ENCODE results near the gene B4GALT5. TPM values are rescaled to one million over a fixed set of nuclear protein-coding genes. Genes with fewer than 3 reads are reported as not detected.

The B4GALT5 gene
- polyA plus RNA-seq, 1 donor: 36.3 TPM

DNA sequence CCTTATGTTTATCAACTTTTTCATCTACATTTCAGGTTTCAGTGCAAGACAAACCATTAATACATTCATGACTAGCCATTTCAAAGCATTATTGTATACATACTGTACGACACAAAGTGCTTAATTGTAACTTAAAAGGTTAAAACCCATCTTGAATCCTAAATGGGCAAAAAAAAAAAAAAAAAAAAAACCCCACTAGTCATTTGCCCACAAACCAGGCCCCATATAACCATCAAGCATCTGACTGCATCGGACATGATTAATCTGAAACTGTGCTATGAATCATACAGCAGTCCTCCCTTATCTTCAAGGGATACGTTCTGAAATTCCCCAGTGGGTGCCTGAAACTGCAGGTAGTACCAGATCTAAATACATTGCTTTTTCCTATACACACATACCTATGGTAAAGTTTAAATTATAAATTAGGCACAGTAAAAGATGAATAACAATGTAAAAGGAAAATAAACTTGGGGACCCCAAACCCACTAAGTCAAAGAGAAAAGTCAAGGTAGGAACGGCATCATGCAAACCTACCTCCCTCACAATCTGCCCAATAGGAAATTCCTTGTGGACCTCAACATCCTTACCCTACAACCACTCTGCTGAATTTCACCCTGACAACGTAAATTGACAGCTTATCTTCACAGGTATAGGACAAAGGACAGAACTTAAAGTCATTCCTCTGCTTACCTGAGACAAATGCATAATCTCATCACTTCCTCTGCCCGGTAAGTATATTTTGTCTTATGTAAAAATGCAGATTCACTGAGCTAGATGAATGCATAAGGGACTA, 14.3 kb downstream of the B4GALT5 start:
- DNase-seq: no peak

DNA sequence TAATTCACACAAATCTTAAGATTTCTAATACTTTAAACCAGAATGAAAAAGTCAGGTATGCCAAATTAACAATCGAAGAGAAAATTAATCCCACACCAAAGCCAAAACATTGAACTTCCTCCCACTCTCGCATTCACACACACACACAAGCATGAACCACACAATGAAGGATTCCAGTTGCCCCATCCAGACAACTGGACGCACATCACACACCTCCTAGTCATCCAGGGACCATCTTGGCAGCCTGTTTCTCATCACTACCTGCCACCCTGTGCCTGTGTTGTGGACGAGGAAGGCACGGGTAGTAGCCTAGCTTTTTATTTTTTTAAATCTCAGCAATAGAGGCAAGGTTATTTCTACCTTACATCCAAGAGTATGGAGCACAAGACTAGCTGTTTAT, 15.2 kb downstream of the B4GALT5 start:
- DNase-seq: no peak

DNA sequence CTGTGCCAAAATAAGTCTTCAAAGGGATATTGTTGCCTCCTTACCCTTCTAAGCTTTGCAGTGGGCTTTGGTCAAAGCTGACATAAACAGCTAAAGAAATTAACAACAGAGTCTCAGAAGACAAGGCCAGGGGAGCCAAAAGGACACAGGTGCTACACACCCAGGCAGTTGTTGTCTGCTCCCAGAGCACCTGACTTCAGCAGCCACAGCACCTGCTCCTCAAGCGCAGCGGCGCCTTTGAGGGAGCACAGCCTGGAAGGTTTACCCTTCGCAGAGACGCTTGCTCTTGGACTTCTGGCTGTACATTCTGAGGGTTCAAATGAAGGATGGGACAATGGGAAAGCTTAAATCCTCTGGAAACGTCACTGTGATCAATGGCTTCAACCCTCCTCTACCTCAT, 16.6 kb downstream of the B4GALT5 start:
- no peak for DNase-seq

DNA sequence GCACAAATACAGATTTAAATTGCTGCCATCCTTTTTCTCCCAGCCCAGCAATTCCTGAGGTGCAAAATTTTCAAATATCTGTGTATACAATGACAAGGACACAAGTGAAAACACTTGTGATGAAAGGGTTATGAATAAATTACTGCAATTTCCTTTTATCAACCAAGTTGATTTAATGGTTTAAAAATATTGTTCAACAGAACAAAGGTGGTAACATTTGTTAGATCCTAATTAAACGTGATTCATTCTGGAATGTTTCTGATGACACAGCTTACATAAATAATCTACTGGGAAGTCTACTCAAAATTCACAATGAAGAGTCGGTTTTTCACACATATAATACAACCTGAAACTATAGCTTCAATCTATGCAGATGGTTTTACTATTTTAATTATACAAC, 17.1 kb downstream of the B4GALT5 start:
- no peak for DNase-seq

DNA sequence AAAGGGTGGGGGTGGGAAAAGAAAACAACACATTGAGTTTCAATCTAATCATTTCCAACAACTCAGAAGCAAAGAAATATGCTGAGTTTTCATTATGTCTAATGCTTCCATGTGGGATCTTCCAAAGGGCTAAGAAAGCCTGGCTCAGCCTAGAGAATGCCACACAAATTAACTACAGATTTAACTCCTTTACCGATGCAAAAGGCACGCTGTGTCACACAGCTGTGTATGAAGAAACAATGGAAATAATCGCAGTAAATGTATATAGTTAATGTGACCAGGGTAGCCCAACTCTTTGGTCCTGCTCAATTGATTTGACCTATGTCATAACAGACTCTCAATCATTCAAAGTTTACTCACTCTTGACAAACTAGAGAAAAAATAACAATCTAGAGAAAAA, 17.8 kb downstream of the B4GALT5 start:
- no peak for DNase-seq

DNA sequence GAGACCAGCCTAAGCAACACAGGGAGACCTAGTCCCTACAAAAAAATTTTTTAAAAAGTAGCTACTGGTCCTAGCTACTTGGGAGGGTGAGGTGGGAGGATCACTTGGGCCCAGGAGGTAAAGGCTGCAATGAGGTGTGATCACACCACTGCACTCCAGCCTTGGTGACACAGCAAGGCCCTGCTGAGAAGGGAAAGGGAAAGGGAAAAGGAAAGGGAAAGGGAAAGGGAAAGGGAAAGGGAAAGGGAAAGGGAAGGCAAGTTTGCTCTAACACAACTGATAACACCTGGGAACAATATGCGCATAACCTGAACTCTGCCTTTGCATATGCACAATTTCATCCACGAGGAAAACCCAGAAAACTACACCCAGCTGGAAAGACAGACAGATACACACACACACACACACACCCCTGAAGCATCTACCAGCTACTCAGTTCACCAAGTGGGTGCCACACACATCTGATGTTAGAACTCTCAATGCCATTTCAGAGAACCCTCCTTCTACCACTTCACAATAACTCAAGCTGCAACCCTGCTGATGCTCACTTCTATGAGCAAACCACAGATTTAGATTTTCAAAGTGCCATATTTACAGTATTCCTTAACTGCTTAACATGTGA, 19.1 kb downstream of the B4GALT5 start:
- no peak for DNase-seq

DNA sequence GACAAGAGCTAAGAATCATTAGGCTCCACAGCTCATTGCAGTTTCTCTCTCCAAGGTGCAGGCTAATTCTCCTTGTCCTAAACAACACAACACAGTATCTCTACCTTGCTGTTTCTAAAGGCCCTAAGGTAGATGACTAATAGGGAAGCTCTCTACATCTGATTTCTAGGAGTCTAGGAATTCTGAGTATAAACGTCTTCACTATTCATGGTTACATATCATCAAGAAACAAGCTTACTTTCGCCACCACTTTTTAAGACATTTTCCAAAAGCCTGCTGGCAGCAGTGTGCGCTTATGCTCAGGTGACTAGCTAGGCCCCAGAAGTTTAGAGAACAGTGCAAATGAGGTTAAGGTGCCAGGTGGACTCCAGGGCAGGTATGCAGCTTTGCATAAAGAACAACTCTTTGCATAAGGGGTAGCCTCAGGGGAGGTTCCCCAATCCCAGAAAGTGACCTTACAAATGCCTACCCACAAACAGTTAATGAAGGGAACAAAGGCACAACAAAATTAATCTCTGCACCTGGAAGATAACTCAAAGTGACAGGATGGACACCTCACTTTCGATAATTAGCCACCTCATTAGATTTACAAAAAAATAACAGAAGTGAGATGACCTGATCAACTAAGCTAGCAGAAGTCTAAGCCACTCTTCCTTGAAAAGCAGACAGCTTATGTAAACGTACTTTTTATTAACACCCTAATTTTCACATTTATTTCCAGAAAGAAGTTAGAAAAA, 20.1 kb downstream of the B4GALT5 start:
- no peak for DNase-seq

DNA sequence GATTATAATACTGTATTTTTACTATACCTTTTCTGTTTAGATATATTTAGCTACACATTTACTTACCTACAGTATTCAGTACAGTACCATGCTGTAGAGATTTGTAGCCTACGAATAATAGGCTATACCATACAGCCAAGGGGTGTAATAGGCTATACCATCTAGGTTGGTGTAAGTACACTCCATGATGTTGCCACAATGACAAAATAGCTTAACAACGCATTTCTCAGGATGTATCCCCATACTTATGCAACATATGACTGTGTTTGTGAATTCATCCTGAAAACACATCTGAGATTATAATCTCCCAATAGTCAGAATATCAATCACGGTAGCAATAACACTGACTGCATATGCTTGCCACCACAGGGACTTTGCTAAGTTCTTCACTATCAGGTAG, 20.7 kb downstream of the B4GALT5 start:
- DNase-seq: no peak

DNA sequence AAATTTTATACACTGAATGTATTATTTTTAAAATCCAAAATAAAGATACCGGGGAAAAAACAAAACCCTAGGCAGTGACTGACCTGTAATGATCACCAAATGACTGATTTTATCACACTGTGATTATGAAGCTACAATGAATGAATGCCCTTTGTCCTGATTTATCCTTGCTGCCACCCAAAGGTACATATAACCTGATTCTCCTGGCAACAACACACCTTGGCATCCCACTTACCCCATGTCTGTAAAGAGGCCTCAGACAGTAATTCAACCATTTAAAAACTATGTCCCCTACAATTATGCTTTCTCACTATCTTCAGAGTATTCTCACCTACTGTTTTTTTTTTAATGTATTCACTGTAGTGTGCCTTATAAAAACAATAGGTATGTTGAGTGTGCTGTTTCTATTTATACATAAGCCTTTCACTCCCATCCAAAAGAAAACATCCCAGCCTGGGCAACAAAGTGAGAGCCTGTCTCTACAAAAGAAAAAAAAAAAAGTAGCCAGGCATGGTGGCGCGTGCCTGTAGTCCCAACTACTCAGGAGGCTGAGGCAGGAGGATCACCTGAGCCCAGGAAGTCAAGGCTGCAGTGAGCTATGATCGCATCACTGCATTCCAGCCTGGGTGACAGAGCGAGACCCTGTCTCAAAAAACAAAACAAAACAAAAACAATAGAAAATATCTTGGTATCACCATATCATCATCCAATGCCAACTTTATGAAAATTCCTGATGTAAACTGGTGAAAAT, 21.7 kb downstream of the B4GALT5 start:
- DNase-seq: no peak

DNA sequence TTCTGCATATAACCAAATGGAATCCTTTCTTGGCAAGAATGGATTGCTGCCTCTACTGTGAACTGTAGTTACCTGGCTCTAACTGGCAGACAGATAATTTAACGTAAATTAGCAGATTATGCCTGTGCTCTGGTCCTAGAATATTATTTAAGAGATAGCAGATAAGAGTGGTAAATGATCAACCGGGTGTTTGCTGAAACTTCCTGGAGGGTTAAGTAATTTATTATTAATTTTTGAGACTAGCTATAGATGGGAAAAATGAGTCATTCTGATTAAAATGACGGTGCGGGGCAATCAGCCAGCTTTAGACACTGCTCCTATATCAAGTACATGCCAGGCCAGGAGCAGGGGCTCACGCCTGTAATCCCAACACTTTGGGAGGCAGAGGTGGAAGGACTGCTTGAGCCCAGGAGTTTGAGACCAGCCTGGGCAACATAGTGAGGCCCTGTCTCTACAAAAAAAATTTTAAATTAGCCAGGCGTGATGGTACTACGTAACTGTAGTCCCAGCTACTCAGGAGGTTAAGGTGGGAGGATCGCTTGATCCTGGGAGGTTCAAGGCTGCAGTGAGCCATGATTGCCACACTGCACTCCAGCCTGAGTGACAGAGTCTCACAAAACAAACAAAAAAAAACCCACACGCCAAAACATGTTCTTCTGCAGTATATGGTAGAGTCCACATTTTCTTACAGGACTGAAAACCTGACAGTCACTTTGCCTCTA, 22.6 kb downstream of the B4GALT5 start:
- no peak for DNase-seq

DNA sequence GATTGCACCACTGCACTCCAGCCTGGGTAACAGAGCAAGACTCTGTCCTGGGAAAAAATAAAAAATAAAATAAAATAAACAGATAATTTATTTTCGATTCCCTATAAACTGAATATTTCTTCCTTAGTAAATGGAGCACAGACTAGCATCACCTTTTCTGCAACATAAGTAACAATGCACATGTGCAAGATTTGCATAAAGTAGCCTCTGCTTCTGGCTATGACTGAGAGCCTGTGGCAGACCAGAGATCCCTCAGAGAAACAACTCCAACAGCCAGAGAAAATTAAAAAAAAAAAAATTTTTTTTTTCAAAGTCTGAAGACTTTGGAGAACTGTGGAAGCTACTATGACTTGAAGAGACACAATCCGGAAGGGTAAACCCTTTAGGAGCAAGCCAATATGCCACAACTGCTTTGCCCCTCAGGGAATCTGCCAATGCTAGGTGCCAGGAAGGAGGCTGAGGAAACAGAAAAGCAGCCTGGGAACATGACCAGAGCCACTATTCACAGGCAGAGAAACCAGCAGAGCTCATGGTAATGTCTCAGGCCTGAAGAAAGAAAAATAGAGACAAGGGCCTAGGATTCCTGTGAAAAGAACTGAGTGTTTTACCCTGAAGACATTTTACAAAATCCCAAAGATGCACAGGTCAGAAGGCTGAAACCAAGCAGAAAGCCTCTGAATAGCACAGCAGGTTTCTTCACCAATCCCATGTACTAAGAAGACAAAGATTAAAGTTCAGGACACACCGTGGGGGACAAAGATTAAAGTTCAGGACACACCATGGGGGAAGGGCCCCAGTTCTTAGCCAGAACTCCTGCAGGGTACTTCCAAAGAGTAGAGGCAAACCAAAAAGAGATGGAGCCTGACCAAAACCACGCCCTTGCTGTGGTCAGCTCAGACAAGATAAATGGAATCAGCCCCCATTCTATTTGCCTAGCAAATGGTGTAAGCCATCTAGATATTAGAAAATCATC, 25.8 kb downstream of the B4GALT5 start:
- no peak for DNase-seq

DNA sequence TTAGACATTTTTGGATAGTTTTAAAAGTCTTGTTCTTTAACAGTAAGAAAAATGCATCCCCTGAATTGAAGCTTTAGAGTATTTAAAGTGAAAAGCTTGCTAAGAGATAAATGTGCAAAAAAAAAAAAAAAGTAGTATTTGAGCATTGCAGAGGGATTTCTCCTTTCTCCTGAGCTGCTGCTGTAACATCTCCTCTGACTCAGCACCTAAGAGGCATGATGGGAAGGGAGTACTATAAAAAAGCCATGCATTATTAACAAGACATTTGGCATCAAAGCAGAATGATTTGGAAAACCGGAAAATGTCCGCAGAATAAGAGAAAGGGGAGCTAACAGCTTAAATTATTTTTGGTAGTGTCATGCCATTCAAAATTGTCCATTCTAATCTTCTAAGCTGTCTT, 27.9 kb downstream of the B4GALT5 start:
- no peak for DNase-seq

DNA sequence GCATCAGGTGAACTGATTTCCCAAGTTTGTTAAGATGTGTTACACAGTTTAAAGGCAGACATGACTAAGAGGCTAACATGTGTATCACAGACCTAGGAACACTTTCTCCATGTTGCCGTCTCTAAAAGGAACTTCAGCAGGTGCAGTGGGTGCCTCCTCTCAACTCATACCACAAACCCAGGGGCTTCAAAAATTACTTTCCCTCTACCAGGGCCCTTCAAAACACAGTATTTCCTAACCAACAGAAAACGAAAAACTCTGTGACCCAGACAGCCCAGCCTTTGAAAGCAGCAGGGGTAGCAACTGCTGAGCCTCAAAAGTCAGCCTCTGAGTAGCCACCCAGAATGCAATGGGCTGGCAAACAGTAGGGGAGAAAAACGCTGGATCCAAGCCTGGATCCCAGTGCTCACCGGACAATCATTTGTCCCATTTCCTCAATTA, 28.5 kb downstream of the B4GALT5 start:
- no peak for DNase-seq

DNA sequence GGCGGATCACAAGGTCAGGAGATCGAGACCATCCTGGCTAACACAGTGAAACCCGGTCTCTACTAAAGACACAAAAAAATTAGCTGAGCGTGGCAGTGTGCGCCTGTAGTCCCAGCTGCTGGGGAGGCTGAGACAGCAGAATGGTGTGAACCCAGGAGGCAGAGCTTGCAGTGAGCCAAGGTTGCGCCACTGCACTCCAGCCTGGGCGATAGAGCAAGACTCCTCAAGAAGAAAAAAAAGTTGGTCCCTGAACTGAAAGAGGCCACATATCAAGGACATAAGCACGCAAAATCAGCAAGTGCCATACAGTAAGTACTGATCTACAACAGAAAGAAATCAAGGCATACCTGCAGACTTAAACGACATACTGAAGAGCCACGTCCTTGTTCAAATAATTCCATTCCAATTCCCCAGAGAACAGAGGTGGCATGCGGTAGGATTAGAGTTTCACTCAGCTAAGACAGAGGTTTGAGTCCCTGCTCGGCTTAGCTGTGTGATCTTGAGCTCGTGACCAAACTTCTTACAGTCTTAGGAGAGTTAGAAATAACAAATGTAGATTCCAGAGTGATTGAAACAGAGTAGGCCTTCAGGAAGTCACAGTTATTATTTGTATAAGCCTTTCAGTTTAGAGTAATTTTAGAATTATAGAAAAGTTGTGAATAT, 29.2 kb downstream of the B4GALT5 start:
- no peak for DNase-seq

DNA sequence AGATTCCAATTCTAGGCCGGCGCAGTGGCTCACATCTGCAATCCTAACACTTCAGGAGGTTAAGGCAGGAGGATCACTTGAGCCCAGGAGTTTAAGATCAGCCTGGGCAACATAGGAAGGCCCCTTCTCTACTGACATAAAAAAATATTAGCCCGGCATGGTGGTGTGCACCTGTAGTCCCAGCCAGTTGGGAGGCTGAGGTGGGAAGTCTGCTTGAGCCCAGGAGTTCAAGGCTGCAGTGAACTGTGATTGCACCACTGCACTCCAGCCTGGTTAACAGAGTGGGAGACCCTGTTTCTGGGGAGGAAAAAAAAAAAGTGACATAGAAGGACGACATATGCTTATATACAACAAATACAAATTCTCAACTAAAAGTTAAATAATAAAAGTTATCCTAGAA, 30.9 kb downstream of the B4GALT5 start:
- no peak for DNase-seq

DNA sequence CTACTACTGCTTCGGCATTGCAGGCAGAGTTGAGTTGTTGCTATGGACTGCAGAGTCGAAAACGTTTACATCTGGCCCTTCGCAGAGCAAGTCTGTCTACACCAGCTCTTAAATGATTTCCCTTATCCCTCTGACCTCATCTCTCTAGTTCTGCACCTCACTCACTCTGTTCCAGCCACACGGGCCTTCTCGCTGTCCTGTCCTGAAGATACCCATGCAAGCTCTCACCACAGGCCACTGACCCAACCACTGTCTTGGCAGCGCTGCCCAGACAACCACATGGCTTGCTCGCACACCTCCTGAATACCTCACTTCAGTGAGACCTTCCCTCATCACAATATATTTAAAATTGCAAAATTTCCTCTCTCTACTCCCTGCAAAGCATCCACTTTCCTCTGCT, 31.4 kb downstream of the B4GALT5 start:
- no peak for DNase-seq

DNA sequence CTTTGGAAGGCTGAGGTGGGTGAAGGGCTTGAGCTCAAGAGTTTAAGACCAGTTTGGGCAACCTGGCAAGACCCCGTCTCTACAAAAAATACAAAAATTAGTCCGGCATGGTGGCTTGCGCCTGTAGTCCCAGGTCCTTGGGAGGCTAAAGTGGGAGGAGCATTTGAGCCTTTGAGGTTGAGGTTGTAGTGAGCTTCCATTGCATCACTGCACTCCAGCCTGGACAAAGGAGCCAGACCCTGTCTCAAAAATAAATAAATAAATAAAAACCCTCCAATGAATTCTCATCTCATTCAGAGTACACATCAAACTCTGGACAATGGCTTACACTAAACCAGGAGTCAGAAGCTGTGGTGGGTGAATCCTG, 31.8 kb downstream of the B4GALT5 start:
- no peak for DNase-seq

DNA sequence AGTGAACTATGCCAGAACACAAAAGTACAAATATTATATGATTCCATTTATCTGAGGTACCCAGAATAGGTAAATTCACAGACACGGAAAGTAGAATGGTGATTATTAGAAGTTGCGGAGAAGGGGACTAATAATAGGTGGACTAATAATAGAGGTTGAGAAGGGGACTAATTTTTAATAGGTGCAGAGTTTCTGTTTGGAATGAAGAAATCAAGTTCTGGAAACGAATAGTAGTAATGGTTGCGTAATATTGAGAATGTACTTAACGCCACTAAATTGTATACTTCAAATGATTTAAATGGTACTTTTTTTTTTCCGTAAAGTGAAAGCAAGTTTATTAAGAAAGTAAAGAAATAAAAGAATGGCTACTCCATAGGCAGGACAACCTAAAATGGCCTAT, 33.2 kb downstream of the B4GALT5 start:
- no peak for DNase-seq

DNA sequence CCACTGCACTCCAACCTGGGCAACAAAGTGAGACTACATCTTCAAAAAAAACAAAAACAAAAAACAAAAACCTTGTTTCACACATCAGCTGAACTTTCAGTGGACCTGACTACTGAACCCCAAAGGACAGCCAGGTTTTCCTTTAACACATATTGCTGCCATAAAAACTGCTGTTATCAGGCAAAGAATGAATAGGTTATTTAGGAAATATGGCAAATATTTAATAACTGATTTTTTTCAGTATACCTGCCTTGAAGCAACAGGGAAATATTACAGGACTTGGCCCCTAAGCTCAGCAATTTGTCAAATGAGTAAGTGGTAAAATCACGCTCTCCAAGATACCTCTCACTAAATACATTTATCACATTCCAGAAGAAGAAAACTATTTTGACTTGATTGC, 34.0 kb downstream of the B4GALT5 start:
- DNase-seq: no peak

All from hindlimb muscle (tissue), 1 donor.